Adrenal gland (tissue), 5 donors: ENCODE measurements around the gene TRIM36.

Experiments used
- CTCF ChIP-seq, 6 experiments: fragments of 450-650 bp in 4 of 6; fragments of 200-600 bp in 2 of 6; sonication (generic) in 1 of 6; IDR thresholded peaks; 1 replicate in 5 of 6; 2 replicates in 1 of 6; pipeline versions ENCODE4 v1.5.1 to v1.8.0; 2016 to 2021; ENCODE audit warnings: antibody characterized with exemption in 6 of 6, mild to moderate bottlenecking in 2 of 6, moderate library complexity in 1 of 6
- POLR2A ChIP-seq, 2 donors: fragments of 450-650 bp; IDR thresholded peaks; one replicate each; pipeline ENCODE4 v1.6.1; 2017; ENCODE audit warnings: antibody characterized with exemption in 2 of 2, mild to moderate bottlenecking in 2 of 2, moderate library complexity in 1 of 2
- donor health status: DM: no; HTN: no; CAD: no.

DNA sequence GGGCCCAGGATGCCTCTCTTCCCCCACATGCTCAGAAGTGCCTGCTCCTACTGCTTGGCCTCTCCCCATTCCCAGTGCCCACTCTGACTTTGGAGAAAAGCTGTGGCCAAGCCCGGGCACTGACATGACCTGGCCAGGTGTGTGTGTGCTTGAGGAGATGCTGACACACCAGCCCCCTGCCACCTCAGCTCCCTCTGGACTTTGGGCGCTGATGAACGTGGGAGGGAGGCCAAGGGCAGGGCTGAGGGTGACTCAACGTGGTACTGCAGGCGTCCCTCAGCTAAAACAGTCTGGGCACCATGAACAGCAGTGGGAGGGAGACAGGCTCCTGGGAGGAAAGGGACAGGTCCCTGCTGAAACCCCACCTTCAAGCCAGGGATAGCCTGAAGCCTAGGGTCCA lies 3.9 kb downstream of the TRIM36 start:
- no peak for TF ChIP-seq CTCF (IDR thresholded peaks at IDR 0.05)
- TF ChIP-seq POLR2A (IDR thresholded peaks at IDR 0.05), result no peak
